WTC11 (cell line): Measurements from ENCODE around the gene ARHGAP40. TPM values are rescaled to one million over a fixed set of nuclear protein-coding genes. Genes with fewer than 3 reads are reported as not detected.

ENCODE experiments used
- ATAC-seq: fragments of 200-7000 bp; cut with Tn5 transposase; 2 replicates; pipeline ENCODE4 v1.10.0; 2021; ENCODE audit warnings: mild to moderate bottlenecking, moderate library complexity
- CTCF ChIA-PET: fragments of 300-600 bp; sonication (Branson Sonifier 250); formaldehyde crosslinking; loops from one replicate; lab custom pipeline; 2021; ENCODE audit warnings: antibody characterized with exemption; lab: Charles Lee
- POLR2A ChIA-PET: fragments of 350-600 bp; sonication (Branson Sonifier 250); formaldehyde crosslinking; loops from one replicate; lab custom pipeline; 2021; ENCODE audit warnings: antibody characterized with exemption; lab: Charles Lee
- DNase-seq: peaks from one replicate; pipeline ENCODE4 v3.0.0; 2021; ENCODE audit warnings: low spot score
- H3K27ac Mint-ChIP-seq: 2 replicates; pipeline ENCODE4 v1.8.0; 2021; ENCODE audit warnings: mixed read lengths
- H3K27me3 Mint-ChIP-seq: 2 replicates; pipeline ENCODE4 v1.8.0; 2021; ENCODE audit warnings: low read depth, mild to moderate bottlenecking, moderate library complexity, mixed read lengths
- H3K36me3 Mint-ChIP-seq: 2 replicates; pipeline ENCODE4 v1.8.0; 2021; ENCODE audit warnings: mixed read lengths
- H3K4me1 Mint-ChIP-seq: 2 replicates; pipeline ENCODE4 v1.8.0; 2022; ENCODE audit warnings: mixed read lengths
- H3K4me3 Mint-ChIP-seq: 2 replicates; pipeline ENCODE4 v1.8.0; 2021; ENCODE audit warnings: mild to moderate bottlenecking, moderate library complexity, mixed read lengths
- H3K9me3 Mint-ChIP-seq: 2 replicates; pipeline ENCODE4 v1.8.0; 2021; ENCODE audit warnings: mixed read lengths
- ARID4B ChIP-seq: sonication (generic); formaldehyde crosslinking; IDR thresholded peaks from 2 replicates; pipeline ENCODE4 v1.8.0; 2023; ENCODE audit warnings: missing genetic modification reagents, mild to moderate bottlenecking, borderline replicate concordance
- CBFB ChIP-seq: sonication (generic); formaldehyde crosslinking; IDR thresholded peaks from 2 replicates; pipeline ENCODE4 v1.8.1; 2022; ENCODE audit warnings: mild to moderate bottlenecking, low read depth, missing genetic modification reagents
- EMX1 ChIP-seq: fragments of 250-450 bp; sonication (Bioruptor Pico); IDR thresholded peaks from 2 replicates; pipeline ENCODE4 v1.8.0; 2021; ENCODE audit warnings: mild to moderate bottlenecking
- FOXJ3 ChIP-seq: sonication (generic); formaldehyde crosslinking; IDR thresholded peaks from 2 replicates; pipeline ENCODE4 v1.9.0; 2021; ENCODE audit warnings: missing genetic modification reagents, mild to moderate bottlenecking, borderline replicate concordance
- HMGA2 ChIP-seq: fragments of 250-450 bp; sonication (Bioruptor Pico); IDR thresholded peaks from 2 replicates; pipeline ENCODE4 v1.4.0; 2021; ENCODE audit warnings: mild to moderate bottlenecking, moderate library complexity
- JUN ChIP-seq: sonication (generic); formaldehyde crosslinking; IDR thresholded peaks from 2 replicates; pipeline ENCODE4 v1.8.0; 2023; ENCODE audit warnings: mild to moderate bottlenecking, missing genetic modification reagents
- NFYB ChIP-seq: sonication (generic); formaldehyde crosslinking; conservative IDR thresholded peaks from 2 replicates; pipeline ENCODE4 v1.8.0; 2022; ENCODE audit warnings: low read depth, missing genetic modification reagents
- USF2 ChIP-seq: sonication (generic); formaldehyde crosslinking; IDR thresholded peaks from 2 replicates; pipeline ENCODE4 v1.8.1; 2023; ENCODE audit warnings: mild to moderate bottlenecking, missing genetic modification reagents, moderate library complexity
- ZNF532 ChIP-seq: fragments of 250-450 bp; sonication (Bioruptor Pico); IDR thresholded peaks from 2 replicates; pipeline ENCODE4 v1.9.0; 2021; ENCODE audit warnings: mild to moderate bottlenecking, borderline replicate concordance
- total RNA-seq: library from RNA; stranded (reverse); gene quantifications from 3 replicates; pipeline ENCODE4 v1.2.3, GENCODE V29; 2021

Gene ARHGAP40
- total RNA-seq, 1 experiment from 2014 or later: 0.72 TPM

GRCh38 chr20:38616457-38616856, 14.8 kb downstream of the ARHGAP40 start (continued):
- no peak for TF ChIP-seq FOXJ3

GRCh38 chr20:38617011-38617829, 15.6 kb downstream of the ARHGAP40 start:
- CTCF ChIA-PET: interaction anchor here (0.7 to 1.1 kb wide), 3 partner anchors 16 to 109 kb away, joined by 3 to 4 read pairs (median 3); no protein-coding TSS in a partner anchor
- H3K27me3 Mint-ChIP-seq: peaks cover 4% of the 10 kb centered on the region
- no peaks in the 10 kb centered on the region for H3K36me3 Mint-ChIP-seq
- no peaks in the 10 kb centered on the region for H3K9me3 Mint-ChIP-seq
- ATAC-seq: peak; percentile 78
- no peak overlapping the region for H3K27ac Mint-ChIP-seq
- peak; percentile 35 for DNase-seq
- H3K4me3 Mint-ChIP-seq: no peak overlapping the region
- H3K4me1 Mint-ChIP-seq: peaks cover 20% of the 10 kb centered on the region
- POLR2A ChIA-PET: no interaction called here
- no peak for TF ChIP-seq JUN (CRISPR knock-in tag)
- TF ChIP-seq ZNF532 (CRISPR knock-in tag): no peak
- no peak for TF ChIP-seq HMGA2

- ChIA-PET POLR2A (interaction anchor here (0.6 kb wide), 1 partner anchor 115 kb away, joined by 5 read pairs; no protein-coding TSS in a partner anchor), CTCF (no interaction called here)
- H3K4me3 Mint-ChIP-seq: no peak overlapping the region
- no peak for ATAC-seq
- peaks cover 4% of the 10 kb centered on the region for H3K27me3 Mint-ChIP-seq
- H3K9me3 Mint-ChIP-seq: no peaks in the 10 kb centered on the region
- no peak for TF ChIP-seq CBFB (CRISPR knock-in tag)
- no peak for DNase-seq
- H3K36me3 Mint-ChIP-seq: no peaks in the 10 kb centered on the region
- H3K4me1 Mint-ChIP-seq: peaks cover 20% of the 10 kb centered on the region
- no peak overlapping the region for H3K27ac Mint-ChIP-seq
These were observed 16.2 kb downstream of the ARHGAP40 start for GRCh38 chr20:38617830-38618196.

GRCh38 chr20:38620441-38620840, 18.8 kb downstream of the ARHGAP40 start:
- Mint-ChIP-seq H3K27ac (no peak overlapping the region), H3K9me3 (peaks cover 13% of the 10 kb centered on the region), H3K4me3 (no peak overlapping the region)
- POLR2A ChIA-PET: no interaction called here
- no peak for DNase-seq
- CTCF ChIA-PET: interaction anchor here (1.8 kb wide), 1 partner anchor 38 kb away, joined by 6 read pairs; no protein-coding TSS in a partner anchor
- ATAC-seq: no peak
- no peak for TF ChIP-seq ARID4B
- no peak for TF ChIP-seq USF2 (CRISPR knock-in tag)
- no peak for TF ChIP-seq NFYB (CRISPR knock-in tag)
- no peak for TF ChIP-seq EMX1 (CRISPR knock-in tag)
- TF ChIP-seq, all 79 proteins: peak for 0
- Mint-ChIP-seq H3K36me3 (no peaks in the 10 kb centered on the region), H3K4me1 (peaks cover 20% of the 10 kb centered on the region), H3K27me3 (no peaks in the 10 kb centered on the region; the same call in 1 of the 2 replicates)
